ENCODE data around the gene ANKRD44. TPM values are rescaled to one million over a fixed set of nuclear protein-coding genes. Genes with fewer than 3 reads are reported as not detected.
"Not testable (repeated sequence)": the region's sequence is repeated elsewhere in the genome, so short reads cannot be mapped to it uniquely, and the experiment has no call there.

The ANKRD44 gene
- polyA plus RNA-seq, 6 donors from 2014 or later = 107 to 176 (median 141) TPM

DNA sequence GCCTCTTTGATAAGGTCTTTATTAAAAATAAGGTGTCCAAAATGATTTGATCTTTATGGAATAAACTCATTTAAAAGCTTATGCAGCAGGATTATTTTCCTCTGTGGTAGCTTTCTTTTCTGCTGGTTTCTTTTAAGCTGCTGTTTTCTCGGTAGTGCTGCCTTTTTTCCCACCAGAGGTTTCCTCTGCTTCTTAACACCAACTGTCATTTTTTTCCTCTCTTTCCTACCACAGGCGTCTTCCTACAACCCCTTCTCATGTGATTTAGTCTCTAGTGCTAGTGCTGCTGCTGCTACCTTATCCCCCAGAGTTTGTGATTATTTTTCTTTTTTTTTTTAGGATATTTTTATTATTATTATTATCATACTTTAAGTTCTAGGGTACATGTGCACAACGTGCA, 281.9 kb downstream of the ANKRD44 start:
- peaks cover 34 to 70% of the 10 kb centered on the region in 2 donors for H3K36me3 Mint-ChIP-seq
- peaks cover 7 to 28% (median 28%) of the 10 kb centered on the region in 3 donors for H3K4me1 Mint-ChIP-seq
- H3K9me3 Mint-ChIP-seq = peaks cover 0 to 2% (median 0%) of the 10 kb centered on the region in 7 donors
- H3K4me3 Mint-ChIP-seq = peak overlapping the region in 2 of 8 donors; percentile 9 to 47
- DNase-seq = no peak
- ATAC-seq (ENCODE audit: low read depth in 2 of 2) = no peak
- H3K27me3 Mint-ChIP-seq = no peaks in the 10 kb centered on the region
- H3K27ac Mint-ChIP-seq = peak overlapping the region in 4 of 6 donors; percentile 37 to 63 (median 45)

- Mint-ChIP-seq H3K9me3 (peaks cover 0 to 2% (median 0%) of the 10 kb centered on the region in 7 donors), H3K36me3 (peaks cover 38 to 71% of the 10 kb centered on the region in 2 donors), H3K4me1 (peaks cover 7 to 28% (median 25%) of the 10 kb centered on the region in 3 donors), H3K27ac (peak overlapping the region in 4 of 6 donors; percentile 24 to 63 (median 38)), H3K4me3 (no peak overlapping the region), H3K27me3 (no peaks in the 10 kb centered on the region)
- DNase-seq (no peak), ATAC-seq (ENCODE audit: low read depth in 2 of 2) (no peak)
These were observed 282.4 kb downstream of the ANKRD44 start for GRCh38 chr2:197028230-197028629.

- peak overlapping the region in 3 of 6 donors; percentile 36 to 81 (median 68) for H3K27ac Mint-ChIP-seq
- DNase-seq = no peak
- H3K9me3 Mint-ChIP-seq = peaks cover 0 to 6% (median 2%) of the 10 kb centered on the region in 7 donors
- peaks cover 50 to 59% of the 10 kb centered on the region in 2 donors for H3K36me3 Mint-ChIP-seq
- no peak for ATAC-seq (ENCODE audit: low read depth in 2 of 2)
- no peak overlapping the region for H3K4me3 Mint-ChIP-seq
- no peaks in the 10 kb centered on the region for H3K27me3 Mint-ChIP-seq
- peaks cover 3 to 18% (median 17%) of the 10 kb centered on the region in 3 donors for H3K4me1 Mint-ChIP-seq
These were observed 286.4 kb downstream of the ANKRD44 start for GRCh38 chr2:197024206-197024605.

DNA sequence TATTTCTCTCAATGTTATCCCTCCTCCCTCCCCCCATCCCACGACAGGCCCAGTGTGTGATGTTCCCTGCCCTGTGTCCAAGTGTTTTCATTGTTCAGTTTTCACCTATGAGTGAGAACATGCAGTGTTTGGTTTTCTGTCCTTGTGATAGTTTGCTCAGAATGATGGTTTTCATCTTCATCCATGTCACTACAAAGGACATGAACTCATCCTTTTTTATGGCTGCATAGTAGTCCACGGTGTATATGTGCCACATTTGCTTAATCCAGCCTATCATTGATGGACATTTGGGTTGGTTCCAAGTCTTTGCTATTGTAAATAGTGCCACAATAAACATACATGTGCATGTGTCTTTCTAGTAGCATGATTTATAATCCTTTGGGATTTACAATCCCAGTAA, 289.7 kb downstream of the ANKRD44 start:
- ATAC-seq (ENCODE audit: low read depth in 2 of 2); H3K4me3 Mint-ChIP-seq; H3K27ac Mint-ChIP-seq; H3K27me3 Mint-ChIP-seq; H3K9me3 Mint-ChIP-seq; DNase-seq: not testable (repeated sequence)
- Mint-ChIP-seq H3K36me3 (peaks cover 39 to 41% of the 10 kb centered on the region in 2 donors), H3K4me1 (peaks cover 0 to 19% (median 8%) of the 10 kb centered on the region in 3 donors)

DNA sequence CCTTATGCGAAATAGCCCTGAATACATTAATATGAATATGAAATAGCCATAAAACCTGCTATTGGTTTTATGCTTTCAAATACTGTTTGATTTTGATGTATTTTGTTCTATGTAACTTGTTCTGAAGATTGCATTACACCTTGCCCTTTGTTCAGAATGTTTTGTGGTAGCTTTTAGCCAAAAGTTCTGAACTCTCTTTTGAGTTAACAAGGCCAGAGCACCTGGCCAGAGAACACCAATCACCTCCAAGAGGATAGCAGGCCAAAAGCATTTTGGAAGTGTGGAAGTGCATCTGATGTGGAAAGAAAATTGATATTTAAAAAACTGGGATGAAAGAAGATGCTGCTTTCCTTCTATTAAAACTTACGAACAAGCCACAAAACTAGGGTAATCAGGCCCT, 297.5 kb downstream of the ANKRD44 start:
- H3K4me1 Mint-ChIP-seq = peaks cover 11 to 17% (median 11%) of the 10 kb centered on the region in 3 donors
- no peak for ATAC-seq (ENCODE audit: low read depth in 2 of 2)

GRCh38 chr2:197011801-197012641, 298.6 kb downstream of the ANKRD44 start:
- Mint-ChIP-seq H3K27me3 (no peaks in the 10 kb centered on the region), H3K9me3 (no peaks in the 10 kb centered on the region), H3K4me3 (peak overlapping the region in 1 of 8 donors; percentile 34), H3K4me1 (peaks cover 5 to 16% (median 11%) of the 10 kb centered on the region in 3 donors), H3K36me3 (peaks cover 30 to 39% of the 10 kb centered on the region in 2 donors), H3K27ac (peak overlapping the region in 4 of 6 donors; percentile 77 to 86 (median 83))
- peak; percentile 67 to 69 for ATAC-seq (ENCODE audit: low read depth in 2 of 2)
- DNase-seq = peak; percentile 33

More for the DNA sequence above, 297.5 kb downstream of the ANKRD44 start:
- DNase-seq = no peak
- no peaks in the 10 kb centered on the region for H3K27me3 Mint-ChIP-seq
- peaks cover 23 to 34% of the 10 kb centered on the region in 2 donors for H3K36me3 Mint-ChIP-seq
- peak overlapping the region in 1 of 6 donors; percentile 15 for H3K27ac Mint-ChIP-seq
- H3K4me3 Mint-ChIP-seq = no peak overlapping the region
- H3K9me3 Mint-ChIP-seq = no peaks in the 10 kb centered on the region

DNA sequence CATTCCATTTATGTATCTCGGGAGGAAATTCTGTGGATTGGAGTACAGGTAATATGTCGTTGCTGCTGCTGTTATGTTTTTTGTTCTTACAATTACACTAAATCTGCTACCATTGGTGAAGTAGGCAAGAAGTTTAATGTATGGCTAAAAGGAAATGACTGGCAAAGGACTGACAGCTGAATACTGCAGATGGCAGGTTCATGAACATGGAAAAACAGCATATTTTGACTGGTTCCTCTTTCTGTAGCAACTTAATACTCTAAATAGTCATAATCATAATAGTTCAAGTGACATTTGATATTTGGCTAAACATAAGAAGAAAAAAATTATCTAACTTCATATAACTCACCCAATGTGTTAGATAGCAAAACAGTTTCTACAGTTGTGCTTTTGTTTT, 299.6 kb downstream of the ANKRD44 start:
- Mint-ChIP-seq H3K4me1 (peaks cover 9 to 16% (median 11%) of the 10 kb centered on the region in 3 donors), H3K9me3 (no peaks in the 10 kb centered on the region), H3K27me3 (no peaks in the 10 kb centered on the region), H3K4me3 (no peak overlapping the region), H3K36me3 (peaks cover 29 to 38% of the 10 kb centered on the region in 2 donors), H3K27ac (peak overlapping the region in 2 of 6 donors; percentile 3 to 25)
- no peak for DNase-seq
- no peak for ATAC-seq (ENCODE audit: low read depth in 2 of 2)

GRCh38 chr2:197010200-197011020, 300.2 kb downstream of the ANKRD44 start:
- Mint-ChIP-seq H3K27me3 (no peaks in the 10 kb centered on the region), H3K27ac (peak overlapping the region in 3 of 6 donors; percentile 25 to 64 (median 60)), H3K9me3 (no peaks in the 10 kb centered on the region), H3K4me3 (no peak overlapping the region), H3K4me1 (peaks cover 8 to 12% (median 9%) of the 10 kb centered on the region in 3 donors), H3K36me3 (peaks cover 26 to 32% of the 10 kb centered on the region in 2 donors)
- DNase-seq = no peak
- ATAC-seq (ENCODE audit: low read depth in 2 of 2) = no peak

DNA sequence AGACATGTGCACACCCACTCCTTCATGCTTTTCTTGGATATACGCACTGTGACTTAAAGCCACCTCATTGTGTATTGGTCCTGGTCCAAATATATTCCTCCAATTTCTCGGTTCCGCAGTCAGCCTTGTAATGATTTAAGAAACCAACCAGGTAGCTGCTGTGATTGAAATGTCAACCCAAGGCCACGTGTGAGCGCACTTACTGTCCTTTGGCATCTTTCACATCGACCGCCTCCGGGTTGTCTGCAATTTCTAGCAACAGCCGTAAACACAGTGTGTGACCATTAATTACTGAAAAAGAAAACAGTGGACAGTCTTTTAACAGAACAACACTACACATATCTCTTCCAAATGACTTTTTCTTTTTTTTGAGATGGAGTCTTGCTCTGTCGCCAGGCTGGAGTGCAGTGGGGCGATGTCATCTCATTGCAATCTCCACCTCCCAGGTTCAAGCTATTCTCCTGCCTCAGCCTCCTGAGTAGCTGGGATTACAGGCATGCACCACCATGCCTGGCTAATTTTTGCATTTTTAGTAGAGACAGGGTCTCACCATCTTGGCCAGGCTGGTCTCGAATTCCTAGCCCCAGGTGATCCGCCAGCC, 301.7 kb downstream of the ANKRD44 start:
- peak overlapping the region in 1 of 8 donors; percentile 29 for H3K4me3 Mint-ChIP-seq

DNA sequence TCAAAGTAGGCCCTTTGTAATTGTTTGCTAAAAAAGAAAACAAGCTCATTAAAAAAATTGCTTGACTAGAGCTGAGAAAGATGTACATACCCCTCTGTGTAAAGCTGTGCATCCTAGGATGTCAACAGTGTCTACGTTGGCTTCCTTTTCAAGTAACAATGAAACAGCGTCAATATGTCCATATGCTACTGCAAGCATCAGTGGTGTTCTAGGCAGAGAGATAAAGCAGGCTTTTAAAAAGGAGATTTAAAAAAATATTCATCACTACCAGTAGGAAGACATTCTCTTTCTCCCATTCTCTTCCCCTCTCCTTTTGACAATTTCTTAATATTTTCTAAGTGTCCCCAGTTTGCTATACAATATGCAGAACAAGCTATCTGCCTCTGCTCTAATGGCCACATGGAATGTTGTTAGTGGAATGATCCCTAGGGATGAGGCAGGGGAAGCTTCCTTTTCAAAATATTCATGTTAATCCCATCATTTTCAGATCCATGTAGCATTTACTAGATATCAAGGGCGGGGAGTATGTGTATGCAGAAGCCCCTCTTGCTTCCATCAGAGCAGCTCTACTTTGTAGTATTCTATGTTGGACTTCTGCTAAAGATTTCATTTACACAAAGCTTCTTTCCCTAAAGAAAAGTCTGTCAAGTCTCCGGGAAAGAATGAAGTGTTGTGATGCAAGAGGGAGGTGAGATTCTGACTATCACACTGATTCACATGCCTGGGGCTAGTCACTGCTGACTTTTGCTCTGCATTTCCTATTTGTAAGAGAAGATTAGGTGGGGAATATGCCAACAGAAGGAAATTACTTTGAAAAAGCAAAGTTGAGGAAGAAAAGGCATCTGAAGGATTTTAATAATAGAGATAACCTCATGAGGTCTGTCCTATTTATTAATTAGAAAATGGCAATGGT, 302.6 kb downstream of the ANKRD44 start:
- Mint-ChIP-seq H3K4me3 (peak overlapping the region in 1 of 8 donors; percentile 28), H3K9me3 (no peaks in the 10 kb centered on the region), H3K4me1 (peaks cover 7 to 9% (median 7%) of the 10 kb centered on the region in 3 donors), H3K36me3 (peaks cover 24 to 25% of the 10 kb centered on the region in 2 donors), H3K27me3 (no peaks in the 10 kb centered on the region), H3K27ac (peak overlapping the region in 5 of 6 donors; percentile 34 to 86 (median 47))
- DNase-seq = no peak
- no peak for ATAC-seq (ENCODE audit: low read depth in 2 of 2)

More for the DNA sequence above, 301.7 kb downstream of the ANKRD44 start:
- not testable (repeated sequence) for H3K9me3 Mint-ChIP-seq; H3K27me3 Mint-ChIP-seq; ATAC-seq (ENCODE audit: low read depth in 2 of 2); DNase-seq; H3K4me1 Mint-ChIP-seq
- H3K27ac Mint-ChIP-seq = peak overlapping the region in 3 of 6 donors; percentile 34 to 65 (median 47)
- H3K36me3 Mint-ChIP-seq = peaks cover 24 to 25% of the 10 kb centered on the region in 2 donors

- ATAC-seq (ENCODE audit: low read depth in 2 of 2) (no peak), DNase-seq (no peak)
- Mint-ChIP-seq H3K27ac (no peak overlapping the region), H3K9me3 (no peaks in the 10 kb centered on the region), H3K4me1 (peaks cover 0 to 4% (median 0%) of the 10 kb centered on the region in 3 donors), H3K4me3 (no peak overlapping the region), H3K27me3 (no peaks in the 10 kb centered on the region), H3K36me3 (peaks cover 0 to 25% of the 10 kb centered on the region in 2 donors)
These were observed 308.7 kb downstream of the ANKRD44 start for GRCh38 chr2:197001921-197002320.

- ATAC-seq (ENCODE audit: low read depth in 2 of 2) (no peak), DNase-seq (no peak)
- Mint-ChIP-seq H3K36me3 (peaks cover 11 to 34% of the 10 kb centered on the region in 2 donors), H3K27me3 (no peaks in the 10 kb centered on the region), H3K9me3 (no peaks in the 10 kb centered on the region), H3K27ac (peak overlapping the region in 1 of 6 donors; percentile 7), H3K4me3 (no peak overlapping the region), H3K4me1 (peaks cover 3 to 10% (median 10%) of the 10 kb centered on the region in 3 donors)
These were observed 314.7 kb downstream of the ANKRD44 start for GRCh38 chr2:196995757-196996314.
